ENCODE results near the gene NCOA3.

The NCOA3 gene

GRCh38 chr20:47654370-47654769 lies 152.7 kb downstream of the NCOA3 start:
- Histone ChIP-seq H3K4me1 (ENCODE audit: insufficient read depth, low read length, poor library complexity, severe bottlenecking) (no peaks in the 10 kb centered on the region), H3K36me3 (ENCODE audit: insufficient read depth, low read length) (peaks cover 27% of the 10 kb centered on the region; the same call in 1 of the 2 replicates), H2AFZ (ENCODE audit: low read length) (no peak overlapping the region), H3F3A (ENCODE audit: low read depth) (no peaks in the 10 kb centered on the region), H3K9me3 (ENCODE audit: insufficient read depth, low read depth, low read length) (no peaks in the 10 kb centered on the region), H3K27me3 (ENCODE audit: insufficient read depth, low read length, poor library complexity, severe bottlenecking) (no peaks in the 10 kb centered on the region), H4K20me1 (ENCODE audit: insufficient read depth, low read length, poor library complexity, severe bottlenecking) (no peaks in the 10 kb centered on the region), H3K9ac (ENCODE audit: low read depth, low read length, poor library complexity, severe bottlenecking) (no peak overlapping the region), H3K4me2 (ENCODE audit: low read depth, low read length, poor library complexity, severe bottlenecking) (no peak overlapping the region), H3K4me3 (ENCODE audit: low read length, poor library complexity, severe bottlenecking) (no peak overlapping the region), H3K79me2 (ENCODE audit: insufficient read depth, low read length) (no peaks in the 10 kb centered on the region), H3K9me2 (replicated peaks; ENCODE audit: low read depth, low read length) (no peaks in the 10 kb centered on the region)
- TF ChIP-seq EZH2phosphoT487 (IDR thresholded peaks at IDR 0.05; ENCODE audit: borderline replicate concordance) = no peak
- no peak for TF ChIP-seq CTCF (conservative IDR thresholded peaks at IDR 0.05; ENCODE audit: low read length)

- Histone ChIP-seq H3F3A (ENCODE audit: low read depth) (no peaks in the 10 kb centered on the region), H3K9ac (ENCODE audit: low read depth, low read length, poor library complexity, severe bottlenecking) (no peak overlapping the region), H3K4me3 (ENCODE audit: low read length, poor library complexity, severe bottlenecking) (no peak overlapping the region), H3K4me1 (ENCODE audit: insufficient read depth, low read length, poor library complexity, severe bottlenecking) (no peaks in the 10 kb centered on the region), H3K79me2 (ENCODE audit: insufficient read depth, low read length) (no peaks in the 10 kb centered on the region), H3K4me2 (ENCODE audit: low read depth, low read length, poor library complexity, severe bottlenecking) (no peak overlapping the region), H4K20me1 (ENCODE audit: insufficient read depth, low read length, poor library complexity, severe bottlenecking) (no peaks in the 10 kb centered on the region), H3K9me2 (replicated peaks; ENCODE audit: low read depth, low read length) (no peaks in the 10 kb centered on the region), H3K36me3 (ENCODE audit: insufficient read depth, low read length) (peaks cover 26% of the 10 kb centered on the region; the same call in 1 of the 2 replicates), H3K27me3 (ENCODE audit: insufficient read depth, low read length, poor library complexity, severe bottlenecking) (no peaks in the 10 kb centered on the region), H2AFZ (ENCODE audit: low read length) (no peak overlapping the region), H3K9me3 (ENCODE audit: insufficient read depth, low read depth, low read length) (no peaks in the 10 kb centered on the region)
- TF ChIP-seq CTCF (conservative IDR thresholded peaks at IDR 0.05; ENCODE audit: low read length) (no peak), EZH2phosphoT487 (IDR thresholded peaks at IDR 0.05; ENCODE audit: borderline replicate concordance) (no peak)
Measured at GRCh38 chr20:47655635-47656034, 153.9 kb downstream of the NCOA3 start.

GRCh38 chr20:47656318-47656717 lies 154.6 kb downstream of the NCOA3 start:
- no peaks in the 10 kb centered on the region for H4K20me1 ChIP-seq (ENCODE audit: insufficient read depth, low read length, poor library complexity, severe bottlenecking)
- no peak overlapping the region for H3K4me2 ChIP-seq (ENCODE audit: low read depth, low read length, poor library complexity, severe bottlenecking)
- H2AFZ ChIP-seq (ENCODE audit: low read length) = no peak overlapping the region
- no peaks in the 10 kb centered on the region for H3K27me3 ChIP-seq (ENCODE audit: insufficient read depth, low read length, poor library complexity, severe bottlenecking)
- no peak overlapping the region for H3K9ac ChIP-seq (ENCODE audit: low read depth, low read length, poor library complexity, severe bottlenecking)
- H3K36me3 ChIP-seq (ENCODE audit: insufficient read depth, low read length) = peaks cover 20% of the 10 kb centered on the region; the same call in 1 of the 2 replicates
- TF ChIP-seq EZH2phosphoT487 (IDR thresholded peaks at IDR 0.05; ENCODE audit: borderline replicate concordance) = no peak
- no peak for TF ChIP-seq CTCF (conservative IDR thresholded peaks at IDR 0.05; ENCODE audit: low read length)
- no peaks in the 10 kb centered on the region for H3K79me2 ChIP-seq (ENCODE audit: insufficient read depth, low read length)
- H3F3A ChIP-seq (ENCODE audit: low read depth) = no peaks in the 10 kb centered on the region
- no peaks in the 10 kb centered on the region for H3K4me1 ChIP-seq (ENCODE audit: insufficient read depth, low read length, poor library complexity, severe bottlenecking)
- H3K4me3 ChIP-seq (ENCODE audit: low read length, poor library complexity, severe bottlenecking) = no peak overlapping the region
- no peaks in the 10 kb centered on the region for H3K9me2 ChIP-seq (replicated peaks; ENCODE audit: low read depth, low read length)
- H3K9me3 ChIP-seq (ENCODE audit: insufficient read depth, low read depth, low read length) = no peaks in the 10 kb centered on the region
